Measurements from ENCODE around the gene CNIH2. TPM values are rescaled to one million over a fixed set of nuclear protein-coding genes. Genes with fewer than 3 reads are reported as not detected.

CNIH2 gene
- total and polyA plus RNA-seq, 3 donors from 2014 or later = 4.0 to 17.3 (median 7.4) TPM

DNA sequence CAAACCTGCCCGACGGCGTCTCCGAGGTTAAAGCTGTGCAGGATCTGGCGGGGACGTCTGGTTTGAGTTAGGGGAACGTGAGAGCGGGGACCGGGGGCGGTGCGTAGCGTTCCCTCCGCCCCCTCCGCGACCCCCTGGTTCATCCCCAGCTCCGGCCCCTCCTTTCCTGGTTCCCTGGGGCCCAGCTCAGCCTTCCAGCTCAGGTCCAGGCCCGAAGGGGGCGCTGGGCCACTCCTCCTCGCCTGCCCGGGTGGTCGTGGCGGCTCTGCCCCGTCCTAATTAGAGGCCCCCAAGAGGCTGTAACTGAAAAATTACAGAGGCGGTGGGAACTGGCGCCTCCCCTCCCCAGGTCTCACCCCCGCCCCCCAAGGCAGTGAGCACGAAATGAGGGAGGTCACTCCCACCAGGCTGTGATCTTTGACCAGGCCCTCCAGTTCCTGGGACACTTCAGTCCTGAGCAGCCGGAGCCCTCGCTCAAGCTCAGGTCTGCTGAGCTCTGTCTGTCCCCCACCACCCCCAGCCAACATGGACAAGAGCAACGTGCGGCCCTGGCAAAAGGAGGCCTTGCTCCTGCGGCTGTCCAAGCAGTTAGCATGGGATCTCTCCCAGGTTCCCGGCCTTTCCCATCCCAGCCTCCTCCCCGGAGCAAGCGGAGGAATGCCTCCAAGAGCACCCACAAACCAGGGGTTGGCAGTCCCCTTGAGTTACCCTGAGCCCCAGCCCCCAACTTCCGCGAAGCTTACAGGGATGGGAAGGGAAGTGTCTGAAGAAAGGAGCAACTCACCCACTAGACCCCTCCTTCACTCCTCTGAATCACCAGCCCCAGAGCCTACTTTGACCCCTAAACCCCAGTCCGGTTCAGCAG lies 35.6 kb downstream of the CNIH2 start:
- H3K4me3 ChIP-seq = peak overlapping the region; percentile 39 to 53
- H3K9me3 ChIP-seq = no peaks in the 10 kb centered on the region
- no peaks in the 10 kb centered on the region for H3K36me3 ChIP-seq (ENCODE audit: low read depth, missing control alignments)
- DNase-seq = no peak
- peaks cover 21% of the 10 kb centered on the region for H3K4me1 ChIP-seq
- peak overlapping the region; percentile 40 to 79 for H3K27ac ChIP-seq
- 17 to 21% methylated on average over 27 to 38 of the region's 38 CpGs for WGBS, 2 donors
- TF ChIP-seq POLR2A (IDR thresholded peaks at IDR 0.05) = no peak
- TF ChIP-seq, protein P1, sequence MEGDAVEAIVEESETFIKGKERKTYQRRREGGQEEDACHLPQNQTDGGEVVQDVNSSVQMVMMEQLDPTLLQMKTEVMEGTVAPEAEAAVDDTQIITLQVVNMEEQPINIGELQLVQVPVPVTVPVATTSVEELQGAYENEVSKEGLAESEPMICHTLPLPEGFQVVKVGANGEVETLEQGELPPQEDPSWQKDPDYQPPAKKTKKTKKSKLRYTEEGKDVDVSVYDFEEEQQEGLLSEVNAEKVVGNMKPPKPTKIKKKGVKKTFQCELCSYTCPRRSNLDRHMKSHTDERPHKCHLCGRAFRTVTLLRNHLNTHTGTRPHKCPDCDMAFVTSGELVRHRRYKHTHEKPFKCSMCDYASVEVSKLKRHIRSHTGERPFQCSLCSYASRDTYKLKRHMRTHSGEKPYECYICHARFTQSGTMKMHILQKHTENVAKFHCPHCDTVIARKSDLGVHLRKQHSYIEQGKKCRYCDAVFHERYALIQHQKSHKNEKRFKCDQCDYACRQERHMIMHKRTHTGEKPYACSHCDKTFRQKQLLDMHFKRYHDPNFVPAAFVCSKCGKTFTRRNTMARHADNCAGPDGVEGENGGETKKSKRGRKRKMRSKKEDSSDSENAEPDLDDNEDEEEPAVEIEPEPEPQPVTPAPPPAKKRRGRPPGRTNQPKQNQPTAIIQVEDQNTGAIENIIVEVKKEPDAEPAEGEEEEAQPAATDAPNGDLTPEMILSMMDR (IDR thresholded peaks at IDR 0.05) = no peak
- intact Hi-C loops (cut with DNase I; ENCODE audit: low total_unique reads) = no loop called here
- H3K27me3 ChIP-seq = no peaks in the 10 kb centered on the region

DNA sequence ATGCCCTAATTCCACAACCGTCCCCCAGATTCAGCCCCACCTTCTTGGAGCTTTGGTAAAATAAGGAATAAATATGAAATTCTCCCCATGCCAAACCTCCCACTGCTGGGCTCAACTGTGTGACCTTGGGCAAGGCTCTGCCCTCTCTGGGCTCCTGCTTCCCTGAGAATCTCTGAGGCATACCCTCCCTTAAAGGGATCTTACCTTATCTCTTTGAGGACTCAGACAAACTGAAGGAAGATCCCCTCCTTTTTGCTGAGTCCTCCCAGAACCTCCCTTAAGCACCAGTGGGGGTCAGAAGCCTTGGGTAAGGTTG lies 36.2 kb downstream of the CNIH2 start:
- H3K27me3 ChIP-seq = no peaks in the 10 kb centered on the region
- H3K4me1 ChIP-seq = peaks cover 21% of the 10 kb centered on the region
- H3K9me3 ChIP-seq = no peaks in the 10 kb centered on the region
- intact Hi-C loops (cut with DNase I; ENCODE audit: low total_unique reads) = no loop called here
- no peaks in the 10 kb centered on the region for H3K36me3 ChIP-seq (ENCODE audit: low read depth, missing control alignments)
- no peak for TF ChIP-seq POLR2A (IDR thresholded peaks at IDR 0.05)
- TF ChIP-seq, protein P1 (IDR thresholded peaks at IDR 0.05) = no peak
- peak overlapping the region; percentile 40 to 79 for H3K27ac ChIP-seq
- 35 to 43% methylated on average over 1 of the region's 1 CpG for WGBS, 2 donors
- H3K4me3 ChIP-seq = no peak overlapping the region
- no peak for DNase-seq

DNA sequence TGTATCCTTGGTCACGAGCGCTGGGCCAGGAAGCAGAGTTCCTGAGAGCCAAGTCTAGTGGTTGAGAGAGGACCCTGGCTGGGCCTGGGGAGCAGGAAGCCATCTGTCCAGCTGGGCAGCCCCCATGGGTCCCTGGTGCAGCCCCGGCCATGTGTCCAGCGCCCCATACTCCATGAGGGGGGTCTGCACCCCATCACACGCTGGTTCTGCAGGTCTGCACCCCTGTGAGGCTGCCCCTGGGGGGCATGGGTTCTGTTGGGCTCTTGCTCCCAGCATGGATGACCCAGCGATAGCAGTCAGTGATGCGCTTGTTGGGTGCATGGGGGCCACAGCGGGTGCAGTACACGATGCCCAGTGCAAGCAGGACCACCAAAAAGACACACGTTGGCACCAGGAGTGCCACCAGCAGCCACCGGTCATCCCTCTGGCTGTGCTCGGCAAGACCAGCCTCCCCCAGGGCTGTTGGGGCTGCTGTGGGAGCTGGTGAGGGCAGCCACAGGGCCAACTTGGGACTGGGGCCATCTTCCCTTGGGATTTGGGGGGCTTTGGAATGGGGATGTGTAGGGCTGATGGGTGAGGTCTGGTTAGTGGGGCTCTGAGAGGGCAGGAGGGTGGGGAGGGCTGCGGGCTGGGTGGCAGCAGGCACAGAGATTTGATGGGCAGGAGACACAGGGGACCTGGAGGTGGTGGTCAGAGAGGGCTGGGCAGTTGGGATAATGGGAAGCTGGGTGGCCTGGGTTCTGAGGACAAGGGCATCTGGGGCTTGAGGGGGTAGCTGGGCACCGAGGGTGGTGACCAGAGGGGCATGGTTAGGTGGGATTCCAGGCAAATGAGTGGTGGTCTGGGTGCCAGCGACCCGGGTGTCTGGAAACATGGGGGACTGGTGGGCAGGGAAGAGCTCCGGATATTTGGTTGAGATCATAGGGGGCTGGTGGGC lies 36.9 kb downstream of the CNIH2 start:
- H3K4me1 ChIP-seq = peaks cover 21% of the 10 kb centered on the region
- H3K27me3 ChIP-seq = no peaks in the 10 kb centered on the region
- intact Hi-C loops (cut with DNase I; ENCODE audit: low total_unique reads) = no loop called here
- no peak overlapping the region for H3K4me3 ChIP-seq
- H3K9me3 ChIP-seq = no peaks in the 10 kb centered on the region
- WGBS, 2 donors = 72 to 90% methylated on average over 10 to 14 of the region's 17 CpGs
- DNase-seq = no peak
- H3K27ac ChIP-seq = peak overlapping the region; percentile 40 to 88
- TF ChIP-seq, protein P1 (IDR thresholded peaks at IDR 0.05) = no peak
- no peak for TF ChIP-seq POLR2A (IDR thresholded peaks at IDR 0.05)
- H3K36me3 ChIP-seq (ENCODE audit: low read depth, missing control alignments) = no peaks in the 10 kb centered on the region

DNA sequence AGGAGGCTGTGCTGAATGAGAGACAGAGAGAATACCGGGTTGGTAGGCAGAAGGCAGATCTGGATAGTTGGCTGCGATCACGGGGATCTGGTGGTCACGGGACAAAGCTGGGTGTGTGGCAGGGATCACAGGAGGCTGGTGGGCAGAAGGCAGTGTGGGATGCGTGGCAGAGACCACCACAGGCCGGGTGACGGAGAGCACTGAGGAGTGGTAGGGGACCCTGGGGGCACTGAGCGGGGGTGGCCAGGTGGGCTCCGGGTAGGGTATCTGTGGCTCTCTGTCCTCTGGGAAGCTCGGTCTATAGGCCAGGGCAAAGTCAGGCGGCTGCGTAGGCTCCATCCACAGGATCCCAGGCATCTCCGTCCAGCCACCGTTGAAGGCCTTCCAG lies 37.5 kb downstream of the CNIH2 start:
- H3K36me3 ChIP-seq (ENCODE audit: low read depth, missing control alignments) = no peaks in the 10 kb centered on the region
- no peak overlapping the region for H3K4me3 ChIP-seq
- H3K27ac ChIP-seq = peak overlapping the region; percentile 33 to 88
- no peak for DNase-seq
- TF ChIP-seq, protein P1 (IDR thresholded peaks at IDR 0.05) = no peak
- TF ChIP-seq POLR2A (IDR thresholded peaks at IDR 0.05) = no peak
- no peaks in the 10 kb centered on the region for H3K9me3 ChIP-seq
- intact Hi-C loops (cut with DNase I; ENCODE audit: low total_unique reads) = no loop called here
- H3K4me1 ChIP-seq = peaks cover 21% of the 10 kb centered on the region
- no peaks in the 10 kb centered on the region for H3K27me3 ChIP-seq
- 67 to 74% methylated on average over 7 to 14 of the region's 14 CpGs for WGBS, 2 donors
